HepG2 (cell line): ENCODE results near the gene RRP8. TPM values are rescaled to one million over a fixed set of nuclear protein-coding genes. Genes with fewer than 3 reads are reported as not detected.

Source experiments
- ATAC-seq: fragments of 200-7000 bp; cut with Tn5 transposase; 3 replicates; pipeline ENCODE4 v1.9.1; 2020; ENCODE audit warnings: mild to moderate bottlenecking, moderate library complexity
- BruUV-seq: library from RNA; stranded (reverse); fragments of 400-500 nt; replicated peaks from 2 replicates; lab custom pipeline; 2021; lab: Mats Ljungman, UMichigan
- CTCF ChIA-PET: fragments of 300-600 bp; formaldehyde crosslinking; extraction: SDS; loops from one replicate; lab custom pipeline; 2021; ENCODE audit warnings: low total read pairs, inconsistent platforms, low intra/inter-chr PET ratio; lab: Yijun Ruan, JAX
- POLR2A ChIA-PET: fragments of 350-600 bp; sonication (Branson Sonifier 250); formaldehyde crosslinking; loops from one replicate; lab custom pipeline; 2020; ENCODE audit warnings: antibody characterized with exemption, inconsistent platforms; lab: Yijun Ruan, JAX
- DNase-seq: peaks from one replicate; pipeline ENCODE4 v3.0.0-alpha.2; 2015; ENCODE audit warnings: low spot score
- FAIRE-seq: peaks from 3 replicates; lab custom pipeline; 2011; peaks lifted over from hg19 to GRCh38; lab: Jason Lieb, UNC
- H2AFZ ChIP-seq: one replicate; pipeline ENCODE4 v1.6.1; 2011; ENCODE audit warnings: low read length, inconsistent platforms
- H3K27ac ChIP-seq: fragments of 300-600 bp; 3 replicates; pipeline ENCODE4 v1.8.0; 2011; ENCODE audit warnings: mixed run types, mild to moderate bottlenecking, mixed read lengths, low read length, inconsistent platforms; ENCODE audit not compliant: insufficient read depth; ENCODE audit errors: extremely low read length
- H3K27me3 ChIP-seq, 2 experiments: fragments of 200-600 bp in 1 of 2; 2 replicates in 1 of 2; 3 replicates in 1 of 2; pipeline versions ENCODE4 v1.6.0 to v1.8.0; 2011; ENCODE audit warnings: low read length in 2 of 2, mild to moderate bottlenecking in 2 of 2, moderate library complexity in 2 of 2, inconsistent platforms in 1 of 2; ENCODE audit not compliant: insufficient read depth in 2 of 2, control insufficient read depth in 1 of 2
- H3K36me3 ChIP-seq, 2 experiments: fragments of 200-600 bp in 1 of 2; replicated peaks in 1 of 2; 2 replicates in 1 of 2; 3 replicates in 1 of 2; pipeline versions ENCODE4 v1.5.1 to v1.8.0; 2011; ENCODE audit warnings: low read length in 2 of 2, inconsistent platforms in 1 of 2; ENCODE audit not compliant: insufficient read depth in 2 of 2, control insufficient read depth in 1 of 2
- H3K4me1 ChIP-seq: 2 replicates; pipeline ENCODE4 v1.5.1; 2012; ENCODE audit warnings: low read length, inconsistent platforms; ENCODE audit not compliant: insufficient read depth
- H3K4me2 ChIP-seq: 2 replicates; pipeline ENCODE4 v1.6.0; 2011; ENCODE audit warnings: low read depth, low read length, inconsistent platforms
- H3K4me3 ChIP-seq, 3 experiments: fragments of 200-600 bp in 1 of 3; sonication (generic), shearing (Covaris generic) in 1 of 3; replicated peaks in 1 of 3; 2 replicates each; pipeline ENCODE4 v1.5.1; 2011 to 2016; ENCODE audit warnings: low read length in 3 of 3, inconsistent platforms in 2 of 3, low read depth in 2 of 3, mild to moderate bottlenecking in 2 of 3, control low read depth in 1 of 3, mixed read lengths in 1 of 3; ENCODE audit not compliant: insufficient read depth in 1 of 3
- H3K79me2 ChIP-seq: one replicate; pipeline ENCODE4 v1.6.1; 2011; ENCODE audit warnings: low read length, inconsistent platforms; ENCODE audit not compliant: insufficient read depth
- H3K9ac ChIP-seq: 2 replicates; pipeline ENCODE4 v1.6.0; 2011; ENCODE audit warnings: mild to moderate bottlenecking, low read depth, low read length, inconsistent platforms; ENCODE audit not compliant: insufficient read depth
- H3K9me3 ChIP-seq: 2 replicates; pipeline ENCODE4 v1.5.1; 2012; ENCODE audit warnings: mild to moderate bottlenecking, low read length
- H4K20me1 ChIP-seq: 2 replicates; pipeline ENCODE4 v1.6.0; 2011; ENCODE audit warnings: inconsistent platforms, mild to moderate bottlenecking, low read length, moderate library complexity; ENCODE audit not compliant: insufficient read depth
- CAMTA2 ChIP-seq: sonication (generic); formaldehyde crosslinking; IDR thresholded peaks from 2 replicates; pipeline ENCODE4 v1.4.0; 2020; ENCODE audit warnings: mild to moderate bottlenecking, missing genetic modification reagents, borderline replicate concordance
- DNMT1 ChIP-seq: sonication (generic); formaldehyde crosslinking; IDR thresholded peaks from 2 replicates; pipeline ENCODE4 v1.5.1; 2020; ENCODE audit warnings: mild to moderate bottlenecking, missing genetic modification reagents
- FOXK1 ChIP-seq: sonication (generic); formaldehyde crosslinking; IDR thresholded peaks from 2 replicates; pipeline ENCODE4 v1.4.0; 2020; ENCODE audit warnings: low read depth, missing genetic modification reagents, borderline replicate concordance
- HNF4G ChIP-seq, 2 experiments: sonication (generic) in 1 of 2; formaldehyde crosslinking in 1 of 2; IDR thresholded peaks; 2 replicates each; pipeline versions ENCODE4 v1.4.0 to v1.6.1; 2011 to 2020; ENCODE audit warnings: borderline replicate concordance in 2 of 2, low read depth in 2 of 2, mild to moderate bottlenecking in 2 of 2, low read length in 1 of 2, missing genetic modification reagents in 1 of 2, moderate library complexity in 1 of 2
- HOXD1 ChIP-seq: sonication (generic); formaldehyde crosslinking; IDR thresholded peaks from 2 replicates; pipeline ENCODE4 v1.5.0; 2020; ENCODE audit warnings: missing genetic modification reagents
- JUN ChIP-seq: sonication (generic); formaldehyde crosslinking; IDR thresholded peaks from 2 replicates; pipeline ENCODE4 v1.4.0; 2020; ENCODE audit warnings: mild to moderate bottlenecking, missing genetic modification reagents
- MAFK ChIP-seq, 2 experiments: IDR thresholded peaks in 1 of 2; conservative IDR thresholded peaks in 1 of 2; 2 replicates each; pipeline ENCODE4 v1.6.1; 2011; ENCODE audit warnings: improper control_type of control experiment in 2 of 2, low read length in 2 of 2
- MATR3 ChIP-seq: sonication (generic); formaldehyde crosslinking; IDR thresholded peaks from 2 replicates; pipeline ENCODE4 v1.4.0; 2020; ENCODE audit warnings: missing genetic modification reagents
- MBNL3 ChIP-seq: fragments of 250-450 bp; sonication (Bioruptor Pico); conservative IDR thresholded peaks from 2 replicates; pipeline ENCODE4 v1.8.0; 2022; ENCODE audit warnings: mild to moderate bottlenecking, inconsistent platforms
- PHF20 ChIP-seq: sonication (generic); formaldehyde crosslinking; IDR thresholded peaks from 2 replicates; pipeline ENCODE4 v1.5.0; 2020; ENCODE audit warnings: mild to moderate bottlenecking, missing genetic modification reagents
- U2AF1 ChIP-seq: fragments of 200-400 bp; formaldehyde crosslinking; optimal IDR thresholded peaks from 2 replicates; pipeline ENCODE3; 2017; ENCODE audit warnings: mild to moderate bottlenecking, low read depth, low read length
- ZBTB38 ChIP-seq: sonication (generic); formaldehyde crosslinking; IDR thresholded peaks from 2 replicates; pipeline ENCODE4 v1.5.1; 2020; ENCODE audit warnings: mild to moderate bottlenecking, missing genetic modification reagents
- ZFYVE20 ChIP-seq: sonication (generic); formaldehyde crosslinking; IDR thresholded peaks from 2 replicates; pipeline ENCODE4 v1.8.0; 2023; ENCODE audit warnings: low read depth, mild to moderate bottlenecking, moderate library complexity, missing genetic modification reagents, borderline replicate concordance
- ZMYM3 ChIP-seq: sonication (generic); formaldehyde crosslinking; IDR thresholded peaks from 2 replicates; pipeline ENCODE4 v1.5.1; 2020; ENCODE audit warnings: mild to moderate bottlenecking, missing genetic modification reagents
- ZNF138 ChIP-seq: sonication (generic); formaldehyde crosslinking; IDR thresholded peaks from 2 replicates; pipeline ENCODE4 v1.5.0; 2020; ENCODE audit warnings: mild to moderate bottlenecking, low read depth, missing genetic modification reagents
- ZNF260 ChIP-seq: sonication (generic); formaldehyde crosslinking; IDR thresholded peaks from 2 replicates; pipeline ENCODE4 v1.4.0; 2020; ENCODE audit warnings: missing genetic modification reagents, low read depth, mild to moderate bottlenecking, borderline replicate concordance
- ZNF720 ChIP-seq: sonication (generic); formaldehyde crosslinking; IDR thresholded peaks from 2 replicates; pipeline ENCODE4 v1.4.0; 2020; ENCODE audit warnings: missing genetic modification reagents
- WGBS: methylation state at CpG from one replicate; pipeline ENCODE4 v1.1.6; 2017; ENCODE audit warnings: low lambda C conversion rate; 5-methylcytosine and 5-hydroxymethylcytosine counted together
- in situ Hi-C: cut with HindIII; loops from 2 replicates; pipeline ENCODE4 v1.10.0; 2017; ENCODE audit warnings: low pct_unique_long_range_greater_than_20kb; ENCODE audit not compliant: extremely low pct_ligation_motif_present
- intact Hi-C: fragments of 100-400 bp; cut with micrococcal nuclease; formaldehyde crosslinking; loops from one replicate; pipeline ENCODE4 v1.10.0; 2022; ENCODE audit not compliant: unreplicated experiment
- polyA plus RNA-seq, 8 experiments: library from polyadenylated mRNA; depleted of rRNA in 3 of 8; stranded (reverse) in 7 of 8; unstranded in 1 of 8; fragments of >200 nt; fragmentation: Illumina TruSeq in 4 of 8; extraction: Trizol in 4 of 8; gene quantifications; 2 replicates each; pipeline versions ENCODE4 v1.2.1 to v1.2.3, GENCODE V29; 2011 to 2016; ENCODE audit warnings: low read depth in 4 of 8, missing spikeins in 1 of 8, mixed read lengths in 1 of 8; ENCODE audit not compliant: insufficient read depth in 1 of 8
- total RNA-seq, 5 experiments: library from RNA; depleted of rRNA; stranded (reverse); fragments of >200 nt; fragmentation: Illumina TruSeq; extraction: Trizol; gene quantifications; 2 replicates each; pipeline ENCODE4 v1.2.3, GENCODE V29; 2016; ENCODE audit warnings: low read depth in 1 of 5
- TF ChIP-seq, protein P1 (sequence below): sonication (generic); formaldehyde crosslinking; IDR thresholded peaks from 2 replicates; pipeline ENCODE4 v1.8.0; 2022; ENCODE audit warnings: missing genetic modification reagents, mild to moderate bottlenecking, moderate library complexity, borderline replicate concordance
- TF ChIP-seq, protein P2 (sequence below), 2 experiments: sonication (generic) in 1 of 2; formaldehyde crosslinking in 1 of 2; IDR thresholded peaks; 2 replicates each; pipeline versions ENCODE4 v1.4.0 to v1.6.1; 2018 to 2020; ENCODE audit warnings: missing genetic modification reagents in 2 of 2, borderline replicate concordance in 1 of 2, low read depth in 1 of 2, mild to moderate bottlenecking in 1 of 2, missing biosample characterization in 1 of 2

RRP8 gene
- total and polyA plus RNA-seq, 2 of the 13 experiments (the other 11 are each of a cell fraction or from before 2014, with no cell fraction given), result 7.2 to 21.6 TPM

DNA sequence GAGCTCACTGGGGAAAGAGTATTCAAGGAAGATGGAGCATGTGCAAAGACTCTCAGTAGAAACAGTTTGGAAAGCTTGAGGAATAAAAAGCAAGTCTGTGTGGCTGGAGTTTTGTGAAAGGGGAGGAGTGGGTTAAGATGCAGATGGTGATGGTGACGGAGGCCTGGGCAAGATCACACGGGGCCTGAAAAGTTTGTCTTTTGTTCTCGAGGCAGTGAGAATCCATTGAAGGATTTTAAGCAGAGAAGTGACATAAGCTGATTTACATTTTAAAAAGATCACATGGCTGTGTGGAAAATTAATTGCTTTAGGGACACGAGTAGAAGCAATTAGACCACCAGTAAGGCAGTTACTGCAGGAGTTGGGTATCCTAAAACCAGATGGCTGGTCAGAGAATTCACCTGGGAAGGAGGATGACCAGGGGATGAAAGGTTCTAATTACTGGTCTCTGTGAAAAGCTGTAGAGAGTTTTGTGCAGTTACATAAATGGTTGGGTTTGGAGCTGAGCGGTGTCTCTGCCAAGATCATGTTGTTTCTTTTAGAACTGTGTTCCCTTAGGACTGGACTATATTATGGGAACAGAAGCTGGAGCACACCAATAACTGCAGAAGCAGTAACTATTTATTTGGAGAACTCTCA lies 7.1 kb downstream of the RRP8 start:
- FAIRE-seq (no peak), DNase-seq (no peak), ATAC-seq (no peak)
- H4K20me1 ChIP-seq, result no peaks in the 10 kb centered on the region
- ChIA-PET CTCF (no interaction called here), POLR2A (no interaction called here)
- no peaks in the 10 kb centered on the region for H3K79me2 ChIP-seq
- H3K27ac ChIP-seq, result no peak overlapping the region
- intact Hi-C loops, result no loop called here
- in situ Hi-C loops, result no loop called here
- no peak overlapping the region for H3K4me2 ChIP-seq
- H3K4me3 ChIP-seq, result no peak overlapping the region
- TF ChIP-seq CAMTA2 (CRISPR knock-in tag) (no peak), FOXK1 (CRISPR knock-in tag) (no peak), HNF4G (IDR thresholded peaks at IDR 0.05; ENCODE audit: borderline replicate concordance, low read depth, low read length) (no peak), HNF4G (CRISPR knock-in tag; IDR thresholded peaks at IDR 0.05; ENCODE audit: borderline replicate concordance, low read depth) (no peak), U2AF1 (no peak), ZBTB38 (CRISPR knock-in tag) (no peak), HOXD1 (CRISPR knock-in tag) (no peak), ZNF720 (CRISPR knock-in tag) (no peak), MAFK (conservative IDR thresholded peaks at IDR 0.05 in 1 of 2, IDR thresholded peaks at IDR 0.05 in 1 of 2; ENCODE audit: low read length in 2 of 2) (no peak), DNMT1 (no peak), ZNF138 (no peak), ZNF260 (CRISPR knock-in tag) (no peak), ZMYM3 (CRISPR knock-in tag) (no peak), MBNL3 (CRISPR knock-in tag) (no peak), PHF20 (CRISPR knock-in tag) (no peak), JUN (no peak), ZFYVE20 (CRISPR knock-in tag) (no peak), MATR3 (no peak)
- TF ChIP-seq, protein P1, sequence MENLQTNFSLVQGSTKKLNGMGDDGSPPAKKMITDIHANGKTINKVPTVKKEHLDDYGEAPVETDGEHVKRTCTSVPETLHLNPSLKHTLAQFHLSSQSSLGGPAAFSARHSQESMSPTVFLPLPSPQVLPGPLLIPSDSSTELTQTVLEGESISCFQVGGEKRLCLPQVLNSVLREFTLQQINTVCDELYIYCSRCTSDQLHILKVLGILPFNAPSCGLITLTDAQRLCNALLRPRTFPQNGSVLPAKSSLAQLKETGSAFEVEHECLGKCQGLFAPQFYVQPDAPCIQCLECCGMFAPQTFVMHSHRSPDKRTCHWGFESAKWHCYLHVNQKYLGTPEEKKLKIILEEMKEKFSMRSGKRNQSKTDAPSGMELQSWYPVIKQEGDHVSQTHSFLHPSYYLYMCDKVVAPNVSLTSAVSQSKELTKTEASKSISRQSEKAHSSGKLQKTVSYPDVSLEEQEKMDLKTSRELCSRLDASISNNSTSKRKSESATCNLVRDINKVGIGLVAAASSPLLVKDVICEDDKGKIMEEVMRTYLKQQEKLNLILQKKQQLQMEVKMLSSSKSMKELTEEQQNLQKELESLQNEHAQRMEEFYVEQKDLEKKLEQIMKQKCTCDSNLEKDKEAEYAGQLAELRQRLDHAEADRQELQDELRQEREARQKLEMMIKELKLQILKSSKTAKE (CRISPR knock-in tag), result no peak
- TF ChIP-seq, protein P2, sequence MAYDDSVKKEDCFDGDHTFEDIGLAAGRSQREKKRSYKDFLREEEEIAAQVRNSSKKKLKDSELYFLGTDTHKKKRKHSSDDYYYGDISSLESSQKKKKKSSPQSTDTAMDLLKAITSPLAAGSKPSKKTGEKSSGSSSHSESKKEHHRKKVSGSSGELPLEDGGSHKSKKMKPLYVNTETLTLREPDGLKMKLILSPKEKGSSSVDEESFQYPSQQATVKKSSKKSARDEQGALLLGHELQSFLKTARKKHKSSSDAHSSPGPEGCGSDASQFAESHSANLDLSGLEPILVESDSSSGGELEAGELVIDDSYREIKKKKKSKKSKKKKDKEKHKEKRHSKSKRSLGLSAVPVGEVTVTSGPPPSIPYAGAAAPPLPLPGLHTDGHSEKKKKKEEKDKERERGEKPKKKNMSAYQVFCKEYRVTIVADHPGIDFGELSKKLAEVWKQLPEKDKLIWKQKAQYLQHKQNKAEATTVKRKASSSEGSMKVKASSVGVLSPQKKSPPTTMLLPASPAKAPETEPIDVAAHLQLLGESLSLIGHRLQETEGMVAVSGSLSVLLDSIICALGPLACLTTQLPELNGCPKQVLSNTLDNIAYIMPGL (CRISPR knock-in tag; IDR thresholded peaks at IDR 0.05; ENCODE audit: borderline replicate concordance in 1 of 2, low read depth in 1 of 2), result no peak
- peaks cover 32% of the 10 kb centered on the region for H3K4me1 ChIP-seq
- H2AFZ ChIP-seq, result no peak overlapping the region
- BruUV-seq, result no TSS peak
- no peaks in the 10 kb centered on the region for H3K9me3 ChIP-seq
- no peak overlapping the region for H3K9ac ChIP-seq
- 97% methylated on average over 5 of the region's 5 CpGs for WGBS
- no peaks in the 10 kb centered on the region for H3K27me3 ChIP-seq
- H3K36me3 ChIP-seq, result peaks cover 15 to 30% of the 10 kb centered on the region in 2 experiments
